Mammary epithelial cell (primary cell): Measurements from ENCODE around the gene CNNM3.

Experiments used
- EZH2 ChIP-seq: IDR thresholded peaks from 2 replicates; pipeline ENCODE4 v1.6.1; 2012; ENCODE audit warnings: low read length, inconsistent platforms, borderline replicate concordance
- TF ChIP-seq, protein P1 (sequence below), 2 donors: IDR thresholded peaks in 1 of 2; conservative IDR thresholded peaks in 1 of 2; 2 replicates each; pipeline ENCODE4 v1.5.1; 2011 to 2012; ENCODE audit warnings: inconsistent platforms in 2 of 2, low read length in 2 of 2, mild to moderate bottlenecking in 2 of 2, control low read depth in 1 of 2, low read depth in 1 of 2; ENCODE audit not compliant: insufficient read depth in 1 of 2; ENCODE audit errors: extremely low read depth in 1 of 2

DNA sequence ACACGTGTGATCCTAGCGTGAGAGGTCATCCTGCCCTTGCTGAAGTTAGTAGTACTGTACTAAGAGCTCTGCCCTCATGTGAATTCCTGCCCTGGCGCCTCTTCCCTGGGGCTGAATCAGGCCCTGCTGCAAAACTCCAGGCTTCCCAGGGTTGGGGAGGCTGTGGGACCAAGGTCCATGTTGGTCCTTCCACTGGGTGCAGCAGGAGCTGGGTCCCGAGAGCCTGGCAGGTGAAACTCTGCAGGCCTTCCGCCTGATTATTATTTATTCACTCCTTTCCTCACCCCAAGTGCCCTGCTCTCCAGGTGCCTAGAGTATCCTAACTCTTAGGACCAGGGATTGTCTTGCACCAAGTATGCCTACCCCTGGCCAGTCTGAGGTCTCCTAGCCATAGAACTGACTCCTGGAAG lies 5.3 kb upstream of the CNNM3 start:
- TF ChIP-seq, protein P1, sequence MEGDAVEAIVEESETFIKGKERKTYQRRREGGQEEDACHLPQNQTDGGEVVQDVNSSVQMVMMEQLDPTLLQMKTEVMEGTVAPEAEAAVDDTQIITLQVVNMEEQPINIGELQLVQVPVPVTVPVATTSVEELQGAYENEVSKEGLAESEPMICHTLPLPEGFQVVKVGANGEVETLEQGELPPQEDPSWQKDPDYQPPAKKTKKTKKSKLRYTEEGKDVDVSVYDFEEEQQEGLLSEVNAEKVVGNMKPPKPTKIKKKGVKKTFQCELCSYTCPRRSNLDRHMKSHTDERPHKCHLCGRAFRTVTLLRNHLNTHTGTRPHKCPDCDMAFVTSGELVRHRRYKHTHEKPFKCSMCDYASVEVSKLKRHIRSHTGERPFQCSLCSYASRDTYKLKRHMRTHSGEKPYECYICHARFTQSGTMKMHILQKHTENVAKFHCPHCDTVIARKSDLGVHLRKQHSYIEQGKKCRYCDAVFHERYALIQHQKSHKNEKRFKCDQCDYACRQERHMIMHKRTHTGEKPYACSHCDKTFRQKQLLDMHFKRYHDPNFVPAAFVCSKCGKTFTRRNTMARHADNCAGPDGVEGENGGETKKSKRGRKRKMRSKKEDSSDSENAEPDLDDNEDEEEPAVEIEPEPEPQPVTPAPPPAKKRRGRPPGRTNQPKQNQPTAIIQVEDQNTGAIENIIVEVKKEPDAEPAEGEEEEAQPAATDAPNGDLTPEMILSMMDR (conservative IDR thresholded peaks at IDR 0.05 in 1 of 2, IDR thresholded peaks at IDR 0.05 in 1 of 2; ENCODE audit: extremely low read depth in 1 of 2, insufficient read depth in 1 of 2, low read depth in 1 of 2, low read length in 2 of 2), result no peak
- TF ChIP-seq EZH2, result no peak
